Measurements from ENCODE around the gene KSR2. TPM values are rescaled to one million over a fixed set of nuclear protein-coding genes. Genes with fewer than 3 reads are reported as not detected.

KSR2 gene
- total RNA-seq, 4 donors from 2014 or later, result under 0.01 to 0.08 (median under 0.01) TPM; not detected in 1

DNA sequence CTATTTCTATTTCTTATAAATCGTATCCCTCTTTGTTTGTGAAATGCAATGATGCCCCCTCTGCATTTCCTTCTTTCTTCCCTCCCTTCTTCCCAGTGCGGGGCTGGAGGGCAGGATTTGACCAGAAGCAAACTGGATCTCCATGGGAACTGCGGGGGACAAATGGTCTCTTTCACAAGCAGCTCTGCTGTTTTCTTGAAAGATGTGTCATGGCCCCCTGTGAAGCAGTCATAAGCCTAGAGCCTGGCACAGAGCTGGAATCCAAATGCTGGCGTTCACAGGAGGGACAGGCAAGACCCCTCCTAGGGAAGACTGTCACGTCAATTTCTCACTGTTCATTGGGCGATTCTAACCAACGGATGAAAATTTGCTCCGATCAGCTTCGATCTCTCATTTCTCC, 403.9 kb downstream of the KSR2 start:
- ATAC-seq, result no peak
- 31 to 71% methylated on average over 7 to 8 of the region's 9 CpGs for WGBS, 2 donors (ENCODE audit: low coverage in 1 of 2)
- Histone ChIP-seq H3K27me3 (peaks cover 24% of the 10 kb centered on the region), H3K9me3 (no peaks in the 10 kb centered on the region), H3K4me1 (no peaks in the 10 kb centered on the region), H3K4me3 (no peak overlapping the region), H3K36me3 (no peaks in the 10 kb centered on the region), H3K27ac (no peak overlapping the region)
- TF ChIP-seq POLR2AphosphoS5 (IDR thresholded peaks at IDR 0.05) (no peak), EP300 (IDR thresholded peaks at IDR 0.05) (no peak), POLR2A (IDR thresholded peaks at IDR 0.05) (no peak)
- TF ChIP-seq, protein P1, sequence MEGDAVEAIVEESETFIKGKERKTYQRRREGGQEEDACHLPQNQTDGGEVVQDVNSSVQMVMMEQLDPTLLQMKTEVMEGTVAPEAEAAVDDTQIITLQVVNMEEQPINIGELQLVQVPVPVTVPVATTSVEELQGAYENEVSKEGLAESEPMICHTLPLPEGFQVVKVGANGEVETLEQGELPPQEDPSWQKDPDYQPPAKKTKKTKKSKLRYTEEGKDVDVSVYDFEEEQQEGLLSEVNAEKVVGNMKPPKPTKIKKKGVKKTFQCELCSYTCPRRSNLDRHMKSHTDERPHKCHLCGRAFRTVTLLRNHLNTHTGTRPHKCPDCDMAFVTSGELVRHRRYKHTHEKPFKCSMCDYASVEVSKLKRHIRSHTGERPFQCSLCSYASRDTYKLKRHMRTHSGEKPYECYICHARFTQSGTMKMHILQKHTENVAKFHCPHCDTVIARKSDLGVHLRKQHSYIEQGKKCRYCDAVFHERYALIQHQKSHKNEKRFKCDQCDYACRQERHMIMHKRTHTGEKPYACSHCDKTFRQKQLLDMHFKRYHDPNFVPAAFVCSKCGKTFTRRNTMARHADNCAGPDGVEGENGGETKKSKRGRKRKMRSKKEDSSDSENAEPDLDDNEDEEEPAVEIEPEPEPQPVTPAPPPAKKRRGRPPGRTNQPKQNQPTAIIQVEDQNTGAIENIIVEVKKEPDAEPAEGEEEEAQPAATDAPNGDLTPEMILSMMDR (IDR thresholded peaks at IDR 0.05), result no peak

DNA sequence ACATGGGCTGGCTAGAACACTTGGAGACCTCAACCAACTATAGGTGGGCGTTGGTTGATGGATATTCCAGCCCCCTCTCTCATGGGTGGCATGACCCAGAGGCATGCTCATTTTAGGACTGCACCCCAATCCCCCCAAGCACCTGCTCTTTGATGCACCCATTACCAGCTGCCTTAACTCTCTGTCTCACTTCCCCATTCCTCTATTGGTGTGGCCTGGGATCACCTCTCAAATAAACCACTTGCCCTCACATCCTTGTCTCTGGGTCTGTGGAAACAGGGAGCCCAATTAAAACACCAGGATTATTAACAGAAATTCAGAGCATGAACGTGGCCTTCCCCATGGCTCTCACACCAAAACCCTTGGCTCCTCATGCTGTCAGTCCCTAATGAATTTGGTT, 405.1 kb downstream of the KSR2 start:
- 61 to 71% methylated on average over 1 to 2 of the region's 2 CpGs for WGBS, 2 donors (ENCODE audit: low coverage in 1 of 2)

DNA sequence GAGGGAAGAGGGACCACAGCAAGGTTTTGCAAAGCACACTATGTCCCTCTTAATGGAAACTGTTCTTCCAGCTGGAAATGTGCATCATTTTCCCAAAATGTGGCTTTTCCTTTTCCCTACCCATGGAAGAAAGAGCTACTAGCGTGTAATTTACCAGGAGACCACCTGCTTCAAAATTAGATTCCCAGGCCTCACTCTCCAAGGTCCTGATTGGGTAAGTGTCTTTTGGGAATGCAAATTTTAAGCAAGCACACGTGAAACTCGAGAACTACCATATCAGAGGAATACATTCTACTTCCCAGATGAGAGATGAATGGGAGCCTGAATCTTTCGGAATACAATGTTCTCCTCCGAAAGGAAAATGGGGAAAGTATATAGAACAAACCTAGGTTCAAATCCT, 405.8 kb downstream of the KSR2 start:
- no peak for ATAC-seq

More for the DNA sequence above, 405.1 kb downstream of the KSR2 start:
- no peak for ATAC-seq
- Histone ChIP-seq H3K36me3 (no peaks in the 10 kb centered on the region), H3K27me3 (peaks cover 24% of the 10 kb centered on the region), H3K4me3 (no peak overlapping the region), H3K4me1 (no peaks in the 10 kb centered on the region), H3K27ac (no peak overlapping the region), H3K9me3 (no peaks in the 10 kb centered on the region)
- TF ChIP-seq POLR2AphosphoS5 (IDR thresholded peaks at IDR 0.05) (no peak), EP300 (IDR thresholded peaks at IDR 0.05) (no peak), POLR2A (IDR thresholded peaks at IDR 0.05) (no peak)
- TF ChIP-seq, protein P1 (IDR thresholded peaks at IDR 0.05), result no peak

DNA sequence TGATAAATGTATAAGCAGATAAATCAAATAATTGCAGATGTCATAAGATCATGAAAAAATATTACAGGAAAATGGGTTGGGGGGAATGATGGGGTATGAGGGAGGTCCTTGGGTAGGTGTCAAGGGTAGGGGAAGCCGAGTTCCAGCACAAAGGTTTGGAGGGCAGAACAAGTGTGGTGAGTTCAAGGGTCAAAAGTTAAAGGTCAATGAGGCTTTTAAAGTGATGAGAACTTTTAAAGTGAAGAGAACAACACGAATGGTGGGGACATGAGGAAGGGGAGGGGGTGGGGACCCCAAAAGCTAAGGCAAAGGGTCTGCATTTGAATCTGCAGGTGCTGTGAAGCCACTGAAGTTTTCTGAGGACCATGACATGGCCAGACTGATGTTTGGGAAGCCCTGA, 406.8 kb downstream of the KSR2 start:
- Histone ChIP-seq H3K4me3 (no peak overlapping the region), H3K27ac (no peak overlapping the region), H3K36me3 (no peaks in the 10 kb centered on the region), H3K9me3 (no peaks in the 10 kb centered on the region), H3K27me3 (peaks cover 26% of the 10 kb centered on the region), H3K4me1 (no peaks in the 10 kb centered on the region)
- no peak for TF ChIP-seq POLR2AphosphoS5 (IDR thresholded peaks at IDR 0.05)
- TF ChIP-seq EP300 (IDR thresholded peaks at IDR 0.05), result no peak
- TF ChIP-seq, protein P1 (IDR thresholded peaks at IDR 0.05), result no peak
- TF ChIP-seq POLR2A (IDR thresholded peaks at IDR 0.05), result no peak
- ATAC-seq, result no peak
- WGBS, 2 donors (ENCODE audit: low coverage in 1 of 2), result 57 to 75% methylated on average over 2 of the region's 2 CpGs

More for the DNA sequence above, 405.8 kb downstream of the KSR2 start:
- Histone ChIP-seq H3K27me3 (peaks cover 28% of the 10 kb centered on the region), H3K27ac (no peak overlapping the region), H3K4me3 (no peak overlapping the region), H3K9me3 (no peaks in the 10 kb centered on the region), H3K36me3 (no peaks in the 10 kb centered on the region), H3K4me1 (no peaks in the 10 kb centered on the region)
- TF ChIP-seq POLR2A (IDR thresholded peaks at IDR 0.05) (no peak), EP300 (IDR thresholded peaks at IDR 0.05) (no peak), POLR2AphosphoS5 (IDR thresholded peaks at IDR 0.05) (no peak)
- TF ChIP-seq, protein P1 (IDR thresholded peaks at IDR 0.05), result no peak
- 19 to 41% methylated on average over 3 to 5 of the region's 5 CpGs for WGBS, 2 donors (ENCODE audit: low coverage in 1 of 2)

DNA sequence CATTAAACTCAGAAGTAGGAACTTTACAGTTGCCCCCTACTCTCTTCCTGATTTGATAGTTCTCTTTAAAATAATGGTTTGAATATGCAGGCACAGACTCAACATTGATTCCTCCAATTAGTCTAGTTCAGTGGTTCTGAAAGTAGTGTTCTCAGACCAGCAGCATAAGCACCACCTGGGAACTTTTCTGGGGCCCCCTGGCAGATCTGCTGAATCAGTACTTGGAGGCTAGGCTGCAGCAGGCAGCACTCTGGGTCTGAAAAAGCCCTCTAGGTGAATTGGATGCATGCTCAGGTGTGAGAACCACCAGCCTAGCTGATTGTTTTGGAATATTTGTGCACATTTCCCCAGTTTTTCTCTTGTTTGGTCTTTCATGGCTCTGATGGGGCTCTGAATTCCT, 408.8 kb downstream of the KSR2 start:
- TF ChIP-seq POLR2AphosphoS5 (IDR thresholded peaks at IDR 0.05), result no peak
- no peak for TF ChIP-seq POLR2A (IDR thresholded peaks at IDR 0.05)
- no peak for TF ChIP-seq EP300 (IDR thresholded peaks at IDR 0.05)
- TF ChIP-seq, protein P1 (IDR thresholded peaks at IDR 0.05), result no peak
- no peaks in the 10 kb centered on the region for H3K36me3 ChIP-seq
- no peaks in the 10 kb centered on the region for H3K4me1 ChIP-seq
- no peak overlapping the region for H3K4me3 ChIP-seq
- H3K9me3 ChIP-seq, result no peaks in the 10 kb centered on the region
- ATAC-seq, result no peak
- no peak overlapping the region for H3K27ac ChIP-seq
- H3K27me3 ChIP-seq, result peaks cover 21% of the 10 kb centered on the region
